Osteoblast (primary cell): ENCODE results near the gene PIBF1. TPM values are rescaled to one million over a fixed set of nuclear protein-coding genes. Genes with fewer than 3 reads are reported as not detected.
"Not testable (repeated sequence)": the region's sequence is repeated elsewhere in the genome, so short reads cannot be mapped to it uniquely, and the experiment has no call there.

ENCODE experiments used
- DNase-seq: peaks from one replicate; pipeline ENCODE4 v3.0.0; 2011; ENCODE audit warnings: low spot score, mixed read lengths; ENCODE audit not compliant: insufficient read length; ENCODE audit errors: missing footprints
- H2AFZ ChIP-seq: 2 replicates; pipeline ENCODE4 v1.6.0; 2011; ENCODE audit warnings: mild to moderate bottlenecking, low read length
- H3K27ac ChIP-seq: 2 replicates; pipeline ENCODE4 v1.5.1; 2011; ENCODE audit warnings: mild to moderate bottlenecking, low read depth, low read length, moderate library complexity
- H3K27me3 ChIP-seq: 2 replicates; pipeline ENCODE4 v1.6.0; 2012; ENCODE audit warnings: mild to moderate bottlenecking, control low read depth, inconsistent platforms, low read length, moderate library complexity; ENCODE audit not compliant: insufficient read depth
- H3K36me3 ChIP-seq: 2 replicates; pipeline ENCODE4 v1.5.1; 2011; ENCODE audit warnings: mild to moderate bottlenecking, low read length, control low read depth, moderate library complexity; ENCODE audit not compliant: insufficient read depth
- H3K4me1 ChIP-seq: 2 replicates; pipeline ENCODE4 v1.5.1; 2011; ENCODE audit warnings: mild to moderate bottlenecking, low read length, control low read depth, moderate library complexity; ENCODE audit not compliant: insufficient read depth
- H3K4me2 ChIP-seq: 2 replicates; pipeline ENCODE4 v1.6.0; 2011; ENCODE audit warnings: mild to moderate bottlenecking, low read length; ENCODE audit not compliant: insufficient read depth
- H3K4me3 ChIP-seq: fragments of 200-600 bp; sonication (generic); 3 replicates; pipeline ENCODE4 v1.5.1; 2012; ENCODE audit warnings: mild to moderate bottlenecking, low read length, inconsistent platforms; ENCODE audit not compliant: insufficient read depth
- H3K79me2 ChIP-seq: 2 replicates; pipeline ENCODE4 v1.6.0; 2012; ENCODE audit warnings: mild to moderate bottlenecking, low read length, control low read depth, inconsistent platforms; ENCODE audit not compliant: insufficient read depth
- H3K9me3 ChIP-seq: 2 replicates; pipeline ENCODE4 v1.5.1; 2011; ENCODE audit warnings: low read depth, low read length, control low read depth
- H4K20me1 ChIP-seq: 2 replicates; pipeline ENCODE4 v1.6.0; 2012; ENCODE audit warnings: mild to moderate bottlenecking, low read length, control low read depth; ENCODE audit not compliant: insufficient read depth
- total RNA-seq: library from RNA; depleted of rRNA; stranded (reverse); fragments of >200 nt; gene quantifications from 2 replicates; pipeline ENCODE4 v1.2.3, GENCODE V29; 2012
- TF ChIP-seq, protein P1 (sequence below): IDR thresholded peaks from 2 replicates; pipeline ENCODE4 v1.5.1; 2011; ENCODE audit warnings: mild to moderate bottlenecking, low read depth, low read length, moderate library complexity; ENCODE audit errors: extremely low read depth

Gene PIBF1
- total RNA-seq, 1 donor, result 19.9 TPM

DNA sequence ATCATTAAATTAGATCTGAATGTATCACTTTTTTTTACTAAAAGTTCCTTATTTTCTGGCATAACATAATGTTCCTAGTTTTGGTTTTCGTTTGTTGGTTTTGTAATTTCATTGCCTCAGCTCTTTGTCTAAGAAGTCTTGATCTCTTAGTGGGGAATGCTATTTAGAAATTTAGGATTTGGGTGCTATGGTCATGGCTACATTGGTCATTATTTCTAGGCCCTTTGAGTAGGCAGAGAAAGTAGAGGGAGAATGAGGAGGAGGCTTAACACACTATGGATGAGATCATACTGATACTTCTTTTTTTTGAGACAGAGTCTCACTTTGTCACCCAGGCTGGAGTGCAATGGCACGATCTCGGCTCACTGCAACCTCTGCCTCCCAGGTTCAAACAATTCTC is 41.8 kb downstream of the PIBF1 start:
- no peak for DNase-seq
- H3K4me3 ChIP-seq, result no peak overlapping the region
- TF ChIP-seq, protein P1, sequence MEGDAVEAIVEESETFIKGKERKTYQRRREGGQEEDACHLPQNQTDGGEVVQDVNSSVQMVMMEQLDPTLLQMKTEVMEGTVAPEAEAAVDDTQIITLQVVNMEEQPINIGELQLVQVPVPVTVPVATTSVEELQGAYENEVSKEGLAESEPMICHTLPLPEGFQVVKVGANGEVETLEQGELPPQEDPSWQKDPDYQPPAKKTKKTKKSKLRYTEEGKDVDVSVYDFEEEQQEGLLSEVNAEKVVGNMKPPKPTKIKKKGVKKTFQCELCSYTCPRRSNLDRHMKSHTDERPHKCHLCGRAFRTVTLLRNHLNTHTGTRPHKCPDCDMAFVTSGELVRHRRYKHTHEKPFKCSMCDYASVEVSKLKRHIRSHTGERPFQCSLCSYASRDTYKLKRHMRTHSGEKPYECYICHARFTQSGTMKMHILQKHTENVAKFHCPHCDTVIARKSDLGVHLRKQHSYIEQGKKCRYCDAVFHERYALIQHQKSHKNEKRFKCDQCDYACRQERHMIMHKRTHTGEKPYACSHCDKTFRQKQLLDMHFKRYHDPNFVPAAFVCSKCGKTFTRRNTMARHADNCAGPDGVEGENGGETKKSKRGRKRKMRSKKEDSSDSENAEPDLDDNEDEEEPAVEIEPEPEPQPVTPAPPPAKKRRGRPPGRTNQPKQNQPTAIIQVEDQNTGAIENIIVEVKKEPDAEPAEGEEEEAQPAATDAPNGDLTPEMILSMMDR, result no peak

DNA sequence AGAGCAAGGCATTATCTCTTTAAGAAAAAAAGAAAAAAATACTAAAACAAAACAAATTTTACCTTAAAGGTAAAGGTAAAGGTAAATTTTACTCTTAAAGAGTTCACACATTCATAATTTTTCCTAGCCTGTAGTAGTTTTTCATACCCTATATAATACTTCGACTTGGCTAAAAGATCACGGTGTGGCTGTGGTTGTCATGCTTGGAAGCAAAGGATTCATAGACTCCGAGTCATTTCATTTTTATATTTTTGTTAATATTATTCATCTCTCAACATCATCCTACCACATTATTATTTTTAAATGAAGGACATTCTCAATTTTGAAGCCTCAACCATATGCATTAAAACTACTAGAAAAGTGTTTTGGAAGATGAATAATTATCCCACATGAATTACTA is 52.7 kb downstream of the PIBF1 start:
- Histone ChIP-seq H3K36me3 (peaks cover 5% of the 10 kb centered on the region), H3K27me3 (no peaks in the 10 kb centered on the region), H4K20me1 (no peaks in the 10 kb centered on the region), H3K79me2 (no peaks in the 10 kb centered on the region), H3K27ac (no peak overlapping the region), H3K4me1 (peaks cover 4% of the 10 kb centered on the region), H3K9me3 (no peaks in the 10 kb centered on the region), H3K4me3 (no peak overlapping the region), H2AFZ (no peak overlapping the region), H3K4me2 (no peak overlapping the region)
- peak; percentile 19 for DNase-seq
- TF ChIP-seq, protein P1, result no peak

More for the DNA sequence above, 41.8 kb downstream of the PIBF1 start:
- no peak overlapping the region for H3K27ac ChIP-seq
- H3K4me2 ChIP-seq, result no peak overlapping the region
- no peaks in the 10 kb centered on the region for H3K9me3 ChIP-seq
- no peaks in the 10 kb centered on the region for H4K20me1 ChIP-seq
- H3K36me3 ChIP-seq, result peaks cover 14% of the 10 kb centered on the region
- no peaks in the 10 kb centered on the region for H3K27me3 ChIP-seq
- H3K4me1 ChIP-seq, result no peaks in the 10 kb centered on the region
- H3K79me2 ChIP-seq, result no peaks in the 10 kb centered on the region
- H2AFZ ChIP-seq, result no peak overlapping the region

DNA sequence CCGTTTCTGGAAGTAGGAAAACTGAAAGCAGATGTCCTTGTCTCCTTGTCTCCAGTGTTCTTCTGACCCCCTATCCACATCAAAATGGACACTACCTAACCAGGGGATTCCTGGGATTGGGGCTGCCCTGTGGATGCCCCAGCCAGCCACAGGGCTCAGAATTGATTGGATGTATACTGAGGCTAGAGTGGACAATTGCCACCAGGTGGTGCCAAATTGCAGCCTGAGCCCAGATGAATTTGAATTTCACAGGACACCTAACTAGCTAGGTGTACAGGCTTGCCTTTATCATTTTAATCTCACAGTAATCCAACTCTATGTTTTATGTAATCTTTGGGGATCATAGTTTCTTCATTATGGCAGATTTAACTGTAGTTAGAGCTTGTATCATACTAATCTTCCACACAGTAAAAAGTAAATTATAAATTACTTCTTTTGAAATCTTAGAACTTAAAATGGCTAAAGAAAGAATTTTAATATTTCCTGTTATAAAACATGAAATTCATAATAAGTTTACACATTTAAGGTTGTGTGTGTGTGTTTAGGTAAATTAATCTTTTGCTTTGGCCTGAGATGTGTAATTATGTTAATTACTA is 58.0 kb downstream of the PIBF1 start:
- no peaks in the 10 kb centered on the region for H4K20me1 ChIP-seq
- H3K27me3 ChIP-seq, result no peaks in the 10 kb centered on the region
- no peak overlapping the region for H3K4me2 ChIP-seq
- H3K9me3 ChIP-seq, result no peaks in the 10 kb centered on the region
- H2AFZ ChIP-seq, result no peak overlapping the region
- no peaks in the 10 kb centered on the region for H3K36me3 ChIP-seq
- no peaks in the 10 kb centered on the region for H3K4me1 ChIP-seq
- peak; percentile 62 for DNase-seq
- H3K27ac ChIP-seq, result no peak overlapping the region
- TF ChIP-seq, protein P1, result peak; percentile 83
- no peak overlapping the region for H3K4me3 ChIP-seq
- H3K79me2 ChIP-seq, result no peaks in the 10 kb centered on the region

- TF ChIP-seq, protein P1, result no peak
- peaks cover 14% of the 10 kb centered on the region for H3K36me3 ChIP-seq
- no peaks in the 10 kb centered on the region for H3K9me3 ChIP-seq
- H3K79me2 ChIP-seq, result no peaks in the 10 kb centered on the region
- H4K20me1 ChIP-seq, result no peaks in the 10 kb centered on the region
- H3K4me1 ChIP-seq, result no peaks in the 10 kb centered on the region
- DNase-seq, result no peak
- no peak overlapping the region for H3K4me2 ChIP-seq
- no peak overlapping the region for H2AFZ ChIP-seq
- no peaks in the 10 kb centered on the region for H3K27me3 ChIP-seq
- no peak overlapping the region for H3K4me3 ChIP-seq
- H3K27ac ChIP-seq, result no peak overlapping the region
These were observed 61.1 kb downstream of the PIBF1 start for GRCh38 chr13:72842991-72843390.

DNA sequence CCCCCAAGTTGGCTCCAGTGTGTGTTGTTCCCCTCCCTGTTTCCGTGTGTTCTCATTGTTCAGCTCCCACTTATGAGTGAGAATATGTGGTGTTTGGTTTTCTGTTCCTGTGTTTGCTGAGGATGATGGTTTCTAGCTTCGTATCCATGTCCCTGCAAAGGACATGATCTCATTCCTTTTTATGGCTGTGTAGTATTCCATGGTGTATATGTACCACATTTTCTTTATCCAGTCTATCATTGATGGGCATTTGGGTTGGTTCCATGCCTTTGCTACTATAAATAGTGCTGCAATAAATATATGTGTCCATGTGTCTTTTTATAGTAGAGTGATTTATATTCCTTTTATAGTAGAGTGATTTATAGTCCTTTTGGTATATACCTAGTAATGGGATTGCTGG is 63.2 kb downstream of the PIBF1 start:
- not testable (repeated sequence) for DNase-seq, H3K4me1 ChIP-seq, H3K9me3 ChIP-seq, H2AFZ ChIP-seq, H3K4me2 ChIP-seq, H3K79me2 ChIP-seq, H3K27ac ChIP-seq, H3K4me3 ChIP-seq, H4K20me1 ChIP-seq, H3K27me3 ChIP-seq
- peaks cover 14% of the 10 kb centered on the region for H3K36me3 ChIP-seq
